C4-2B (cell line): ENCODE results near the gene TOPBP1.

Experiments used
- H3K27ac ChIP-seq: fragments of 450-650 bp; 2 replicates; pipeline ENCODE4 v1.5.1; 2017
- ZFX ChIP-seq: fragments of 450-650 bp; IDR thresholded peaks from 2 replicates; pipeline ENCODE4 v1.6.1; 2017
- TF ChIP-seq, protein P1 (sequence below): fragments of 450-650 bp; conservative IDR thresholded peaks from 2 replicates; pipeline ENCODE4 v1.5.1; 2017; ENCODE audit warnings: mild to moderate bottlenecking

The TOPBP1 gene

DNA sequence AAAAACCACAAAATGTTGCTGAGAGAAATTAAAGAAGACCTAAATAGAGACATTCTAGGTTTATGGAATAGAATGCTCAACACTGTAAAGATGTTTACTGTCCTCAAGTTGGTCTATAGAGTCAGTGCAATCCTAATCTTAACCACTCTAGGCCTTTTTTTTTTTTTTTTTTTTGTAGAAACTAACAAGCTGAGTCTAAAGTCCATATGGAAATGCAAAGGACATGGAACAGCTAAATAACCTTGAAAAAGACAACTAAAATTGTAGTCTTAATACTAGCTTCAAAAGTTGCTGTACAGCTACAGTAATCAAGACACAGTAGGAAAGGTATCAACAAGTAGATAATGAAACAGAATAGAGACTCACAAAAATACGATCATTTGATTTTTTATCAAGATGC, 55.4 kb downstream of the TOPBP1 start:
- TF ChIP-seq, protein P1, sequence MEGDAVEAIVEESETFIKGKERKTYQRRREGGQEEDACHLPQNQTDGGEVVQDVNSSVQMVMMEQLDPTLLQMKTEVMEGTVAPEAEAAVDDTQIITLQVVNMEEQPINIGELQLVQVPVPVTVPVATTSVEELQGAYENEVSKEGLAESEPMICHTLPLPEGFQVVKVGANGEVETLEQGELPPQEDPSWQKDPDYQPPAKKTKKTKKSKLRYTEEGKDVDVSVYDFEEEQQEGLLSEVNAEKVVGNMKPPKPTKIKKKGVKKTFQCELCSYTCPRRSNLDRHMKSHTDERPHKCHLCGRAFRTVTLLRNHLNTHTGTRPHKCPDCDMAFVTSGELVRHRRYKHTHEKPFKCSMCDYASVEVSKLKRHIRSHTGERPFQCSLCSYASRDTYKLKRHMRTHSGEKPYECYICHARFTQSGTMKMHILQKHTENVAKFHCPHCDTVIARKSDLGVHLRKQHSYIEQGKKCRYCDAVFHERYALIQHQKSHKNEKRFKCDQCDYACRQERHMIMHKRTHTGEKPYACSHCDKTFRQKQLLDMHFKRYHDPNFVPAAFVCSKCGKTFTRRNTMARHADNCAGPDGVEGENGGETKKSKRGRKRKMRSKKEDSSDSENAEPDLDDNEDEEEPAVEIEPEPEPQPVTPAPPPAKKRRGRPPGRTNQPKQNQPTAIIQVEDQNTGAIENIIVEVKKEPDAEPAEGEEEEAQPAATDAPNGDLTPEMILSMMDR = no peak
- TF ChIP-seq ZFX = no peak
- H3K27ac ChIP-seq = no peak overlapping the region

DNA sequence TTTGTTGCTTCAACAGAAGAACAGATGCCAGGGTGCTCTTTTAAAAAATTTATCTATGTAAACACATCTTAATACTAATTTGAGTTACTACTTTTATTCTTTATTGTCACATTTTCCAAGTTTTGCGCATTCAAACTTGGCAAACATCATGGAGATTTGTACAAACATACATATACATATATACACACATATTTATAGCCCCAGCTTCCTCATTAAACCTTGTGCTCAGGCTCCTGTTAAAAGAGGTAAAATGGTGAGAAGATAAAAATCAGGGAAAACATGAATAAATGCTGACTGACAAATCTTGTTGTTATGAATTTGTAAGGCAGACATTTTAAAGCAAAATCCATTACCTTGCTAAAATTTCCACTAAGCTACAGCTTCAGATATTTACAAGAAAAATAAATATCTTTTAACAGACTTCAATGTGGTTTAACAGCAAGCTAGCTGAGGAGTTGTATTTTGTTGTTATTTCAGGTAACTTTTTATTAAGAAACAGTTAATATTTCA, 61.1 kb downstream of the TOPBP1 start:
- H3K27ac ChIP-seq = peak overlapping the region; percentile 18; the same call in 1 of the 2 replicates
- TF ChIP-seq, protein P1 = no peak
- TF ChIP-seq ZFX = no peak

DNA sequence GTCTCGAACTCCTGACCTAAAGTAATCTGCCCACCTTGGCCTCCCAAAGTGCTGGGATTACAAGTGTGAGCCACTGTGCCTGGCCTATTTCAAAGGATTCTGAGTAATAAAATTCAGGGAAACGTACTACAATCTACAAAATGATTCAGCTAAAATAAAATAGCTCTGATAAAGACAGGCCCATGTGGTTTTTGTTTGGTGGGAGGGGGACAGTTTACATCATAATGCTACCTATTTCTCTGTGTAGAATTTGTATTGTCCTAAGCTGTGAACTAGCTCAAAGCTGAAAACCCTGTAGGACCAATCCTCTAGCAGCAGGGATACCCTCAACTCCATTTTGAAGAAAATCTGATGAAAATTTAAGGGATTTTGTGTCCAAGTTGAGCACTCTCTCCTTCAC, 62.5 kb downstream of the TOPBP1 start:
- TF ChIP-seq, protein P1 = no peak
- no peak for TF ChIP-seq ZFX
- H3K27ac ChIP-seq = no peak overlapping the region

- no peak for TF ChIP-seq ZFX
- TF ChIP-seq, protein P1 = no peak
- no peak overlapping the region for H3K27ac ChIP-seq
Observed at GRCh38 chr3:133598405-133598804, 63.3 kb downstream of the TOPBP1 start.

DNA sequence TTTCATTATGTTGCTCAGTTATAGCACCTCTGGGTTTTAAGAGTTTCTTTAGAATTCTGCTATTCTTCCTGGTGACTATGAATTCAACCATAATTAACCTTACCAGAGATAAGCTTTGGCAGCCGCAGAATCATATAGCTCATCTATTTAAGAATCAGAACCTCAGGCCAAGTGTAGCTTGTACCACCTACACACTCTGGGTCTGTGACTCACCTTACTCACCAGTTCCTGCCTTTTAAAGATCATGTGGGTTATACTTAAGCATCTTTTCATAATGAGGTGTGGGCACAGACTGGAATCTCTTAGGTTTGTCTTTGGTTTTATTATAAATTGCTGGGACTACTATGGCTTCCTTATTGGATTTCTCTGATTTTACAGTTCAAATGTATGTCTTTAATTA, 66.4 kb downstream of the TOPBP1 start:
- H3K27ac ChIP-seq = no peak overlapping the region
- TF ChIP-seq, protein P1 = no peak
- TF ChIP-seq ZFX = no peak

- H3K27ac ChIP-seq = no peak overlapping the region
- TF ChIP-seq ZFX = no peak
- TF ChIP-seq, protein P1 = no peak
Observed at GRCh38 chr3:133593243-133593642, 68.5 kb downstream of the TOPBP1 start.

- no peak for TF ChIP-seq ZFX
- TF ChIP-seq, protein P1 = no peak
- no peak overlapping the region for H3K27ac ChIP-seq
Observed at GRCh38 chr3:133592843-133593242, 68.9 kb downstream of the TOPBP1 start.
